Immature natural killer cell (primary cell): ENCODE results near the gene MTERF4. TPM values are rescaled to one million over a fixed set of nuclear protein-coding genes. Genes with fewer than 3 reads are reported as not detected.
"Not testable (repeated sequence)": the region's sequence is repeated elsewhere in the genome, so short reads cannot be mapped to it uniquely, and the experiment has no call there.

Experiments
- DNase-seq, 3 donors: peaks; one replicate each; pipeline ENCODE4 v3.0.0; 2022; ENCODE audit warnings: mixed read lengths in 1 of 3
- H3K27ac Mint-ChIP-seq, 6 donors: one replicate each; pipeline ENCODE4 v1.8.0; 2020; ENCODE audit warnings: mixed read lengths in 6 of 6, mild to moderate bottlenecking in 5 of 6, inconsistent platforms in 4 of 6, moderate library complexity in 3 of 6
- H3K27me3 Mint-ChIP-seq, 3 donors: one replicate each; pipeline ENCODE4 v1.8.0; 2020 to 2021; ENCODE audit warnings: low read depth in 3 of 3, mild to moderate bottlenecking in 3 of 3, mixed read lengths in 3 of 3, moderate library complexity in 3 of 3, inconsistent platforms in 1 of 3
- H3K36me3 Mint-ChIP-seq, 3 donors: one replicate each; pipeline ENCODE4 v1.8.0; 2020; ENCODE audit warnings: mixed read lengths in 3 of 3, inconsistent platforms in 2 of 3, mild to moderate bottlenecking in 2 of 3
- H3K4me1 Mint-ChIP-seq, 2 donors: one replicate each; pipeline ENCODE4 v1.8.0; 2020; ENCODE audit warnings: inconsistent platforms in 2 of 2, mild to moderate bottlenecking in 2 of 2, mixed read lengths in 2 of 2, moderate library complexity in 1 of 2
- H3K4me3 Mint-ChIP-seq, 5 donors: one replicate each; pipeline ENCODE4 v1.8.0; 2020; ENCODE audit warnings: mild to moderate bottlenecking in 5 of 5, mixed read lengths in 5 of 5, inconsistent platforms in 3 of 5, moderate library complexity in 3 of 5
- H3K9me3 Mint-ChIP-seq, 6 donors: one replicate each; pipeline ENCODE4 v1.8.0; 2020; ENCODE audit warnings: mild to moderate bottlenecking in 6 of 6, mixed read lengths in 6 of 6, inconsistent platforms in 4 of 6, moderate library complexity in 3 of 6
- polyA plus RNA-seq, 3 donors: library from polyadenylated mRNA; unstranded; fragments of 300-500 nt; fragmentation: Illumina TruSeq; gene quantifications; one replicate each; pipeline ENCODE4 v1.2.3, GENCODE V29; 2021

MTERF4 gene
- polyA plus RNA-seq, 3 donors from 2014 or later = 27.8 to 35.8 (median 30.9) TPM

DNA sequence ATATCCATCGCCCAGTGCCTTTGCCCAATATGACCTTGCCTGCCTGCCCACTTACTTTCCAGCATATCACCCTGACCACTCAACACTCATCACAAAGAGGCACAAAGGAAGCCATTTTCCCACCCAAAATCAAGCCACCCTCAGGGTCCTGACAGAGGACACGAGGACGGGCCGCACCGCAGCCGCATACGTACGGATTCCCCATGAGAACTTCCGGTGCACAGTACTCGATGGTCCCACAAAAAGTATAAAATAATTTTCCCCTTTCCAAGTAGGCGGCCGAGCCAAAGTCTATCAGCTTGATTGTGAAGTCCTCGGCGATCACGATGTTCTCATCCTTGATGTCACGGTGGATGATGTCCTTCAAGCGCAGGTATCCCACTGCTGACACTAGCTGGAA is 10.0 kb upstream of the MTERF4 start:
- H3K4me3 Mint-ChIP-seq = no peak overlapping the region
- peaks cover 5 to 9% of the 10 kb centered on the region in 2 donors for H3K4me1 Mint-ChIP-seq
- H3K36me3 Mint-ChIP-seq = peaks cover 8 to 11% (median 11%) of the 10 kb centered on the region in 3 donors
- DNase-seq = no peak
- no peaks in the 10 kb centered on the region for H3K9me3 Mint-ChIP-seq
- peak overlapping the region in 1 of 6 donors; percentile 55 for H3K27ac Mint-ChIP-seq
- H3K27me3 Mint-ChIP-seq = peaks cover 0 to 2% (median 0%) of the 10 kb centered on the region in 3 donors

DNA sequence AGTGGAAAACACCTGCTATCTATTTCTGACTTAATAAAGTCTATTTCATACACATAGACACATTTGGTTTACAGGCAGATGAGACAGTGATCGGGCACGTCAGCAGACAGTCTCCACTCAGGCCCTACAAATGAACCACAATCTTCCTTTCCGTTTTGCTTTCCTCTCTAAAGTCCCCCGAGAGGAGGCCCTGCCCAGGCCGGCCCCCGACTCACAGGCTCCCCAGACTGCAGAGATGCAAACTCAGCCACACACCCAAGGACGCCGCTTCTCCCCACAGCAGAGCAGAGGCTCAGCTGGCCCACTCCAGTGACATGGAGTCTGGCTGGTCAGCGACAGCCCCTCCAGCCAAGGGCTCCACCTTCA is 9.3 kb upstream of the MTERF4 start:
- Mint-ChIP-seq H3K27me3 (peaks cover 0 to 2% (median 0%) of the 10 kb centered on the region in 3 donors), H3K27ac (no peak overlapping the region)

DNA sequence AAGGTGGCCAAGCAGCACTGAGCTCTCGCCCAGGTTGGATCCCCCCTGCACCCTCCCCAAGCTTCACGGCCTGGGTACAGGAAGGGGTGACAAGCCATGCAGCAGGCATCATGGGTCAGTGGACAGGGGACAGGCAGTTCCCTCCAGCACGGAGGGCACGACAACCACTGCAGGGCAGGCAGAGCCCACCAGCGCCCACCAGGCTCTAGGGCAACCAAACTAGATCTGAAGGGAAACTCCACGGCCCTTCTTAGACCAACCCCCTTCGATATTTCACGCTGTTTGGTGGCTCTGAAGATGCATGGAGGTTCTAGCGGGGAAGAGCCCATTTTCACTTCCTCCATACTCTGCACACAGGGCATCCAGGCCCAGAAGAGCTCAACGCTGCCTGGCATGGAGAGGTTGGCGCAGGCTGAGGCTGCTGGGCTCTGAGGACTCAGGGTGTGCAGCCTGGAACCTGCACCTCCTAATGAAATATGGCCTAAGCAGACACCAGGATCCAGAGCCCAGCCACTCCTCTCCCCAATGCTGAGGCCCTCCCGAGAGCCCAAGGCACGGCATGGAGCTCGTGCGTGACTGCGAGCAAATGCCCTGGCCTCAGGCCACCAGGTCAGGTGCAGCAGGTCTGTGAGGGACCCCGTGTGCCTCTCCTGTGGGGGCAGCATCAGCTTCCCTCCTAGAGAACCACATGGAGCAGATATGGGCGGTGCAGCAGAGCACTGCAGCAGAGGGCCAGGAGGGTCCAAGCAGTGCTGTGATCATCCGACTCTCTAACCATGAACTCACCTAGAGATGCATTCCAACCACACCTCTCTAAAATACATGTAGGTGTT is 8.7 kb upstream of the MTERF4 start:
- Mint-ChIP-seq H3K36me3 (peaks cover 8 to 11% (median 11%) of the 10 kb centered on the region in 3 donors), H3K9me3 (no peaks in the 10 kb centered on the region), H3K27ac (no peak overlapping the region), H3K4me3 (no peak overlapping the region), H3K4me1 (peaks cover 5 to 9% of the 10 kb centered on the region in 2 donors), H3K27me3 (no peaks in the 10 kb centered on the region)
- no peak for DNase-seq

More for the DNA sequence above, 9.3 kb upstream of the MTERF4 start:
- H3K36me3 Mint-ChIP-seq = peaks cover 8 to 11% (median 11%) of the 10 kb centered on the region in 3 donors
- DNase-seq = no peak
- no peak overlapping the region for H3K4me3 Mint-ChIP-seq
- peaks cover 5 to 9% of the 10 kb centered on the region in 2 donors for H3K4me1 Mint-ChIP-seq
- H3K9me3 Mint-ChIP-seq = no peaks in the 10 kb centered on the region

DNA sequence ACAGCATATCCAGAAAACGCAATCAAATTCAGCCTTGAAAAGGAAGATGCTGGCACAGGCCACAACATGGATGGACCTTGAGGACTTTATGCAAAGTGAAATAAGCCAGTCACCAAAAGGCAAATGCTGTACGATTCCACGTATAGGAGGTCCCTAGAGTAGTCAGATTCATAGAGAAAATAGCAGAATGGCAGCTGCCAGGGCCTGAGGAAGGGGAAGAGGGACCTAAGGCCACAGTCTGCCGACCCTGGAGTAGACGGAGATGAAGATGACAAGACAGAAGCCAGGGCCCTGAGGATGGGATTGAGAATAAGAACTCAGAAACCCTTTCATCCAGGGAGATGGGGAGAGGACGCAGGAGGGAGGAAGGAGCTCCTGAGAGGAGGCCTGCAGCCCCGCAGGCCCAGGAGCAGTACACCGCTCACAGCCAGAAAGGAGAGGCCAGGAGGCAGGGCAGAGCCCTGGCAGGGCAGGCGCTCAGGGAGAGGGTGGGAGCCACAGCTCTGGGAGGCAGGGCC is 8.1 kb upstream of the MTERF4 start:
- Mint-ChIP-seq H3K27ac (peak overlapping the region in 2 of 6 donors; percentile 29 to 41), H3K36me3 (peaks cover 6 to 11% (median 11%) of the 10 kb centered on the region in 3 donors), H3K4me3 (no peak overlapping the region), H3K4me1 (peaks cover 5 to 9% of the 10 kb centered on the region in 2 donors), H3K9me3 (no peaks in the 10 kb centered on the region), H3K27me3 (no peaks in the 10 kb centered on the region)
- DNase-seq = no peak

DNA sequence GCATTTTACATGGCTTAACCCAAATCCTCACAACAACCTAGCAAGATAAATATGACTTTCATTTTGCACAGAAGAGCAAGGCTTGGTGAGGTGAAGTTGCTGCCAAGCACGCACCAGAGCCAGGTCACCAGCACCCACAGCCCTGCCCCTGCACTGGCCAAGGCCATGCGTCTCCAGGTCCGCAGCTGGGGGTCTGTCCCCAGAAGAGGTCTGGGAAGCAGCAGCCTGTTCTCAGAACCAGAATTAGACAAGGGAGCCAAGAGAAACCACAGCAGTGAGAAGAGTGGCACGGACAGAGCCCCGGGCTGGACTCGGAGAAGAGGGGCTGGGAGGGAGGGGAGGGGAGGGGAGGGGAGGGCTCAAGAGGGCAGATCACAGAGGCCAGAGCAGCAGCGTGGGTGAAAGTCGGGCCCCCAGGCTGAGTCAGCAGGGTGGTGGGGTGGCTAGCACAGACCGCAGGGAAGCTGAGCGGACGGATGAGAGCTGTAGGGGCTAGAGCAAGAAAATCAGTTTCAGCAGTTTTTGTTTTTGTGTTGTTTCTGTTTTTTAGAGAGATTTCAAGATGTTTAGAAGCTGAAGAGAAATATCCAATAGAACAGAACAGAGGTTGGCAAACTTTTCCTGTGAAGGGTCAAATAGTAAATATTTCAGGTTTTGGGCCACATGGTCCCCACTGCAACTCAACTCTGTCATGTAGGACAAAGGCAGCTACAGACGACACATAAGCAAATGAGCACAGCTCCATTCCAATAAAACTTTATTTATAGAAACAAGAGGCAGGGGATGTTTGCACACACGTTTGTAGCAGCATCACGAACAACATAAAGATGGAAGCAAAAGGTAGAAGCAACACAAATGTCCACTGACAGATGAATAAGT is 7.4 kb upstream of the MTERF4 start:
- peak overlapping the region in 4 of 6 donors; percentile 83 to 90 (median 86) for H3K27ac Mint-ChIP-seq
- H3K9me3 Mint-ChIP-seq = no peaks in the 10 kb centered on the region
- H3K4me1 Mint-ChIP-seq = peaks cover 5 to 9% of the 10 kb centered on the region in 2 donors

DNA sequence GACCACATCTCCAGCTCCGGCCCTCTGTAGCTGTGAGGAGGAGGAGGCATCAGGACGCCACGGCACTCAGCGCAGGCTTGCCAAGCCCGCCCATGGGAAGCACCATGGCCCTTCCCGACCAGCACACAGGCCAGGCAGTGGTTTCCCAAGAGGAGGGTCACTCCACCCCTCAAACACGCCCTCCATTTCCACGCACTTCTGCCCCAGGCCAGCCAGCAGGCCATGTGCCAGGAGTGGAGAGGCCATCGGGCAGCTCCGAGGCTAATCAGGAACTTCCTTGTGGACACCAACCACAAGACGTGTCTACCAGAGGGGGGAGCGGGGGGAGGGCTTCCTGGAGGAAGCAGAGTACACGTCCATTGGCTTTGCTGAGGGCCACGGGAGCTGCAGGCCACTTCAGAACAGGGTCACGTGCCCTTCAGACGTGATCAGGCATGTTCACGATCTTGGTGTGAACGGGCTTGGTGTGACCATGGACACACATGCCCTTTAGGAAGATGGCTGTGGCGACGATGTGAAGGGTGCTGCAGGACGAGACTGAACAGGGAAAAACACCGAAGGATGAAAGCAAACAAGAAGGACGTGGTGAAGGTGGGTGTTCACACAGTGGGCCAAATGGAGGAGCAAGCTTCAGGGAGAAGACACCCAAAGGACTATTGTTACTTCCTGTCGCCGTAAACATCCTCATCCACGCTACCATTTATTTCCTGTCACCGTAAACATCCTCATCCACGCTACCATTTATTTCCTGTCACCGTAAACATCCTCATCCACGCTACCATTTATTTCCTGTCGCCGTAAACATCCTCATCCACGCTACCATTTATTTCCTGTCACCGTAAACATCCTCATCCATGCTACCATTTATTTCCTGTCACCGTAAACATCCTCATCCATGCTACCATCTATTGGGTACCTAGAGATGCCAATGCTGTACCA is 6.5 kb upstream of the MTERF4 start:
- Mint-ChIP-seq H3K4me3 (peak overlapping the region in 3 of 5 donors; percentile 45 to 72 (median 58)), H3K27me3 (no peaks in the 10 kb centered on the region), H3K27ac (peak overlapping the region; percentile 59 to 90 (median 84)), H3K36me3 (peaks cover 0 to 7% (median 3%) of the 10 kb centered on the region in 3 donors), H3K4me1 (peaks cover 5 to 9% of the 10 kb centered on the region in 2 donors), H3K9me3 (no peaks in the 10 kb centered on the region)
- no peak for DNase-seq

More for the DNA sequence above, 7.4 kb upstream of the MTERF4 start:
- Mint-ChIP-seq H3K27me3 (no peaks in the 10 kb centered on the region), H3K36me3 (peaks cover under 1 to 7% (median 6%) of the 10 kb centered on the region in 3 donors), H3K4me3 (peak overlapping the region in 2 of 5 donors; percentile 58 to 72)
- no peak for DNase-seq

DNA sequence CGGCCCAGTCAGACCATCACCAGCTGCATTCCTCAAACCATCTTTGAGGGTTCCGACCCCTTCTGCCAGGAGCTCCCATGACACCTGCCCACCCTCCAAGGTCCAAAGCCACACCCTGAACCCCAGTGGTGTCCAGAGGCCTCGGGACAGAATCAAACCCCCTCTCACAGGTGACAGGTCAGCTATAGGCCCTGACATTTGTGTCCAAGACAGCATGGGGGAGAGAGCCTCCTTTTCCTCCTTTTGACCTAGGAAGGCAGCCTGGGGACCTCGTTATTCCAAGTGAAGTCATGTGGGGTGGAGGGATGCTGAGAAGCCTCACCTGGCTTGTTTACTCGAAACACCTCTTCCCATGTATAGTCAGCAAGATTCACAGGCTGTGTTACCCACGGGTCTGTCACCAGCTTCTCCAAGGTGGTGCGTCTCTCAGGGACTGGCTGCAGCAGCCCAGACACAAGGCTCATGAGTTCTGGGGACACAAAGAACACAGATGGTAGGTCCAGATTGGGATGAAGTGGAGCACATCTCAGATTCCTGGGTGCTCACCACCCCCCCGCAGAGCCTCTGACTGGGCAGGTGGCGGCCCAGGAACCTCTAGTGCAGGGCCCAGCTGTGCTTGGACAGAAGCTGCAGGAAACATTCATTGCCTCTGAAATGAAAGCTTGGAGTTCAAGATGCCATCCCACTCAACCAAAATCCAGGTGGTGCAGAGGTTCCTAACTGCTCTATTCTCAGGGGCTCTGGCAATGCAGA is 5.1 kb upstream of the MTERF4 start:
- Mint-ChIP-seq H3K9me3 (no peaks in the 10 kb centered on the region), H3K4me3 (no peak overlapping the region), H3K36me3 (peaks cover 0 to 7% (median 3%) of the 10 kb centered on the region in 3 donors), H3K27me3 (peaks cover 0 to 6% (median 4%) of the 10 kb centered on the region in 3 donors), H3K27ac (no peak overlapping the region), H3K4me1 (peaks cover 14 to 20% of the 10 kb centered on the region in 2 donors)
- DNase-seq = no peak

DNA sequence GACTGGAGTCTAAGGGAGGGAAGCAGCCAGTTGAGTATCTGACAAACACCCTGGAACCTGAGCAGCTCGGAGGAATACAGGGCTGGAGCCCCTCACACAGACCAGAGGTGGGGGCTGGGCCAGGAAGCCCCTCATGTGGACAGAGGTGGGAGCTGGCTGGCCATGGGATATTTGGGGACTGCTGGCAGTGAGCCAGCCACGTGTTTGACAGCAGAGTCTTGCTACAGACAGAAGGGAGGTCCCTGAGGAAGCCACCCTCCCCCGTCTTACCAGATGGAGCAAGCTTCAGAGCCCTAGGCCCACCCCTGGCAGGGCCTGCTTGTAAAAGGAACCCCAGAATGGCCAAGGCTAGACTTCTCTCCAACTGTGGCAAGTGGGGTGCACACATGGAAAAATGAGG is 3.6 kb upstream of the MTERF4 start:
- Mint-ChIP-seq H3K9me3 (no peaks in the 10 kb centered on the region), H3K36me3 (peaks cover 0 to 3% (median 0%) of the 10 kb centered on the region in 3 donors), H3K27me3 (peaks cover 0 to 12% (median 4%) of the 10 kb centered on the region in 3 donors), H3K27ac (no peak overlapping the region), H3K4me1 (peaks cover 24 to 33% of the 10 kb centered on the region in 2 donors), H3K4me3 (no peak overlapping the region)
- DNase-seq = no peak

DNA sequence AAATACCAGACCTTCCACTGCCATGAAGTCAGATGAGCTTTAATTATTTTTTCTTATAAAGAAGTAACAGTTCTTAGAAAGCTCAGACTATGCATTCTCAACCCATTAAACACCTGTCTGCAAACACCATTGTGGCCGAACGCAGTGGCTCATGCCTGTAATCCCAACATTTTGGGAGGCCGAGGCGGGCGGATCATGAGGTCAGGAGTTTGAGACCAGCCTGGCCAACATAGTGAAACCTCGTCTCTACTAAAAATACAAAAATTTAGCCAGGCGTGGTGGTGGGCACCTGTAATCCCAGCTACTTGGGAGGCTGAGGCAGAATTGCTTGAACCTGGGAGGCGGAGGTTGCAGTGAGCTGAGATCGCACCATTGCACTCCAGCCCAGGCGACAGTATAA is 2.5 kb upstream of the MTERF4 start:
- H3K9me3 Mint-ChIP-seq, H3K36me3 Mint-ChIP-seq, DNase-seq, H3K4me3 Mint-ChIP-seq, H3K27ac Mint-ChIP-seq: not testable (repeated sequence)
- H3K4me1 Mint-ChIP-seq = peaks cover 28 to 43% of the 10 kb centered on the region in 2 donors
- peaks cover 0 to 12% (median 4%) of the 10 kb centered on the region in 3 donors for H3K27me3 Mint-ChIP-seq

DNA sequence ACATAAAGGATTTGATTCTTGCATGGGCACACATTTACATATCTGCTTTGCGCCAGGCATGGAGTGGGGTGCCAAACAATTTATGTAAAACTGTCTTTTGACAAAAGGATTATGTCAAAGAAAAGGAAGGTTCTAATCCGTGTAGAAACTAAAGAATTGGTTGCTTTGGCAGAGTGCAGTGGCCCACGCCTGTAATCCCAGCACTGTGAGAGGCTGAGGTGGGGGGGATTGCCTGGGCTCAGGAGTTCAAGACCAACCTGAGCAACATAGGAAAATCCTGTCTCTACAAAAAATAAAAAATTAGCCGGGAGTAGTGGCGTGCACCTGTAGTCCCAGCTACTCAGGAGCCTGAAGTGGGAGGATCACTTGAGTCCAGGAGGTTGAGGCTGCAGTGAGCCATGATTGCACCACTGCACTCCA is 1.1 kb upstream of the MTERF4 start:
- peaks cover 0 to 6% (median 0%) of the 10 kb centered on the region in 3 donors for H3K36me3 Mint-ChIP-seq
- H3K4me1 Mint-ChIP-seq = peaks cover 34 to 48% of the 10 kb centered on the region in 2 donors

DNA sequence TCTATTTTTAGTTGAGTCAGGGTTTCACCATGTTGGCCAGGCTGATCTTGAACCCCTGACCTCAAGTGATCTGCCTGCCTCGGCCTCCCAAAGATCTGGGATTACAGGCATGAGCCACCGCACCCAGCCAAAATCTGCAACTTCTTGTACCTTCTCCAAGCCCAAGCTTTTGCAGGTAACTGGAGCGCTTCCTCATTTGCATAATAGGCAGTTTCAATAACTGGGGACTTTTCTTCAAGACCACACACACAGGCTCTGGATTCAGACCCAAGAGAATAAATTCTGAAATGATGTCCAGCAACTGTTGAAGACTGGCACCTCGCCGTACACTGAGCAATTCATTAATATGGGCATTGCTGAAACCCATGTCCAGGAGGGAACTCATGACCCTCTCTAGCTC is 2.8 kb downstream of the MTERF4 start:
- no peaks in the 10 kb centered on the region for H3K9me3 Mint-ChIP-seq
- DNase-seq = no peak
- H3K4me3 Mint-ChIP-seq = no peak overlapping the region
- H3K4me1 Mint-ChIP-seq = peaks cover 52 to 76% of the 10 kb centered on the region in 2 donors
- peak overlapping the region in 2 of 6 donors; percentile 17 to 94 for H3K27ac Mint-ChIP-seq
- peaks cover 0 to 26% (median 15%) of the 10 kb centered on the region in 3 donors for H3K36me3 Mint-ChIP-seq
- H3K27me3 Mint-ChIP-seq = peaks cover 0 to 12% (median 4%) of the 10 kb centered on the region in 3 donors

More for the DNA sequence above, 1.1 kb upstream of the MTERF4 start:
- DNase-seq = no peak
- Mint-ChIP-seq H3K4me3 (peak overlapping the region; percentile 93 to 98 (median 95)), H3K9me3 (no peaks in the 10 kb centered on the region), H3K27ac (peak overlapping the region; percentile 94 to 97 (median 95)), H3K27me3 (peaks cover 0 to 12% (median 4%) of the 10 kb centered on the region in 3 donors)

DNA sequence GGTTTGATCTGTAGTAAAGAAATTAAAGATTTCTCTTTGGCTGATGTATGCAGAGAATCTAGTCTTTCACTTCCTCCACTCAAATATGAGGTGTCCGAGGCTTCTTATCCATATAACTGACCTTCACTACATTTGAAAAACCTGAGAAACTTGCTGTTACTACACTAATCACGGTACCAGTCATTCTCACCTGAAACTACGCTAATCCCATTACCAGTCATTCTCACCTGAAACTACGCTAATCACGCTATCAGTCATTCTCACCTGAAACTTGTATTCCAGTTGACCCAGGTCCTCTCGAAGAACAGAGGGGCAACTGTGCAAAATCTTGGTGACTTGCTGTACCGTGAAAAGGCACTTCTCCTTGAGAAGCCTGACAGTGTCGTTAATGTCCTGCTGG is 5.1 kb downstream of the MTERF4 start:
- H3K27ac Mint-ChIP-seq = peak overlapping the region in 2 of 6 donors; percentile 5 to 41
- no peaks in the 10 kb centered on the region for H3K9me3 Mint-ChIP-seq
- peaks cover 47 to 65% of the 10 kb centered on the region in 2 donors for H3K4me1 Mint-ChIP-seq
- no peak for DNase-seq
- peaks cover 0 to 32% (median 15%) of the 10 kb centered on the region in 3 donors for H3K36me3 Mint-ChIP-seq
- peaks cover 0 to 4% (median 3%) of the 10 kb centered on the region in 3 donors for H3K27me3 Mint-ChIP-seq
- no peak overlapping the region for H3K4me3 Mint-ChIP-seq
